Measurements from ENCODE around the gene SYT8. TPM values are rescaled to one million over a fixed set of nuclear protein-coding genes. Genes with fewer than 3 reads are reported as not detected.

The SYT8 gene
- polyA plus RNA-seq, 3 donors, result 0.24 to 0.40 (median 0.34) TPM

DNA sequence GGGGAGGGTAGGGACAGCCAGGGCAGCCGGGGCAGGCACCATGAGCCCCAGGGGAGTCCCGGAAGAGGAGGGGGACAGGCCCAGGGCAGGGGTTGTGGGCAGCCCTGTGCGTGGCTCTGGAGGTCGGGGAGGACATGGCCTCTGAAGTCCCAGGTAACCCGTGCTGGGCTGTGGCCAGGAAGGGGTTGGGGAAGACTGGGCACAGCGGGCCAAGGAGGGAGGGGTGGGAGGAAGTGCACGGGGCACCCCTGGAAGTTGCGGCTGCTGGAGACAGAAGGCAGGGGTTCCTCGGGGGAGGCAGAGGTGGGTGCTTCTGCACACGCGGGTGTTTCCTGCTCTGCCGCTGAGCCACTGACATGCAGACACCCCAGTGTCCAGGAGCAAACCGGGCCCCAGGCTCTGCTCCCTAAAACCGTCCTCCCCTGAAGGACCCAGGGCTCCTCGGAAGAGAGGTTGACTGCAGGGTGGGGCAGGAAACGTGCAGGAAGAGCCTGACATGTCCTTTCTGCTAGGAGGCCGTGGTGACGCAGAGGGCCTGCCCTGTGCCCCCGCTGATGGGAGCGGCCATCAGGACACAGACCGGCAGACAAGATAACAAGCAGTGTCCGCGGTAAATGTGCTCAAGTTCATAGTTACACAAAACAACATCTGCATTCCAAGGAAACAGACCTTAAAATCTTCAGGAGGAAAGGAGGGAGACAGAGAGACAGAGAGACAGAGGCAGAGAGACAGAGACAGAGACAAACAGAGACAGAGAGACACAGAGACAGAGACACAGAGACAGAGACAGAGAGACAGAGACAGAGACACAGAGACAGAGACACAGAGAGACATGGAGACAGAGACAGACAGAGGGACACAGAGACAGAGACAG is 9.7 kb downstream of the SYT8 start:
- DNase-seq, result no peak

DNA sequence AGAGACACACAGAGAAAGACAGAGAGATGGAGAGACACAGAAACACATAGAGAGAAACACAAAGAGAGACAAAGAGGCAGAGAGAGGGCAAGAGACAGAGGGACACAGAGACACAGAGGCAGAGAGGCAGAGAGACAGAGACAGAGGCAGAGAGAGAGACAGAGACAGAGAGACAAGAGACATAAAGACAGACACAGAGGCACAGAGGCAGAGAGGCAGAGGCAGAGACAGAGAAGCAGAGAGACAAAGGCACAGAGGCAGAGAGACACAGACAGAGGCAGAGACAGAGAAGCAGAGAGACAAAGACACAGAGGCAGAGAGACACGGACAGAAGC is 10.3 kb downstream of the SYT8 start:
- no peak for DNase-seq

- DNase-seq, result no peak
These were observed 11.0 kb downstream of the SYT8 start for GRCh38 chr11:1845561-1846452.

GRCh38 chr11:1846453-1846932 is 11.7 kb downstream of the SYT8 start:
- no peak for DNase-seq

GRCh38 chr11:1847006-1847735 is 12.4 kb downstream of the SYT8 start:
- no peak for DNase-seq

- DNase-seq, result no peak
These were observed 13.3 kb downstream of the SYT8 start for GRCh38 chr11:1847926-1848639.

- DNase-seq, result no peak
These were observed 14.0 kb downstream of the SYT8 start for GRCh38 chr11:1848640-1849430.

DNA sequence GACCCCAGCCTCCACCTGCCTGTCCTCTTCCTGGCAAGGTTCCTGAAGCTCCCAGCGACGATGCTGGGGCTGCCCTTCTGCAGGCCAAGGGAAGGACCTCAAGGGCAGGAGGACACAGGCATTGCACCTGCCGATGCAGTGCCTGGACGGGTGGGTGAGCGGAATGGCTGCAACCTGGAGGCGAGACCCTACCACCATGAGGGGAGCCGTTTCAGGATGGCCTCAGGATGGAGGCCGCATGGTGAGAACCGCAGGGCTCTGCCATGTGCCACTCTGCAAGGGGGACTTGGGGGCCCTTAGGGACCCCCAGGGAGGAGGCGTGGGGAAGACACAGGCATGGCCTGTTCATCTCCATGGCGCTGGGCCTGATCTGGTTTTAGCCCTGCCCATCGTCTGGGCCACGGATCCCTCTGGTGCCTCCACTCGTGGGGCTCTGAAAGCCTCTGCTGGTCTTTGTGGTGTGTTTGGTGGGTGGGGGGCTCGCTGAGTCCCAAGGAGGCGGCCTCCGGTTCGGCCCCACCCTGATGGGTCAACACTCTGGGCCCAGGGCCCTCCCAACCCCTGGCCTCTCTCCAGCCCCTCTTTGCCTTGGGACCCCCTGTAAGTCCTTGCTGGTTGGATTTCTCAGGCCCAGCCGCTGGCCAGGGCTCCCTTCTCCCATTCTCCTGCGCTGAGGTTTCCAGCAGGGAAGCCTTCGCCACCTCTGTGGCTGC is 16.8 kb downstream of the SYT8 start:
- no peak for DNase-seq

DNA sequence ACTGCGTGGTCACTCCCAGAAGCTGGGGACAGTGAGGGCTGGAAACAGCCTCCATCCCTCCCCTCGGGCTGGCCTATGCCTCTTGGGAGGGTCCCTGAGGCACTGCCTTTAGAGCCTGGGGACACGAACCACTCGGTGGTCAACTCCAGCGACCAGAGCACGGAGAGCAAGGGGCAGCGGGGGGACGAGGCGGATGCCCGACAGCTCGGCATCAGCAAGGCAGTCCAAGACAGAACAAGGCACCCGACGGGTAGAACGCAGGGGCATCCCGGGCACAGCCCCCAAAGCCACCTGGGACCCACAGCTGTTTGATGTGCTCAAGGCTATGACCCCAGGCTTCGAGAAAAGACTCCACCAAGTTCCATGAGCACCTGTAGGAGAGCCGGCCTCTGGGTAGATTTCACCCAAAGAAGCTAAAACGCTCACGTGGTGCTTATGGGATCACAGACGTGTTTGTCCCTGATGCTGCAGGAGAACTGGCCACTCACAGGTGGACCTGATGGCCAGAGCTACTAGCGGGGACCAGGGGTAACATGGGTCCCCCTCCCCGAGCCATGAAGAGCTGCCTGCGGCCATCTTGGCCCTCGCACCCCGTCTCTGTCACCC is 17.6 kb downstream of the SYT8 start:
- DNase-seq, result no peak

DNA sequence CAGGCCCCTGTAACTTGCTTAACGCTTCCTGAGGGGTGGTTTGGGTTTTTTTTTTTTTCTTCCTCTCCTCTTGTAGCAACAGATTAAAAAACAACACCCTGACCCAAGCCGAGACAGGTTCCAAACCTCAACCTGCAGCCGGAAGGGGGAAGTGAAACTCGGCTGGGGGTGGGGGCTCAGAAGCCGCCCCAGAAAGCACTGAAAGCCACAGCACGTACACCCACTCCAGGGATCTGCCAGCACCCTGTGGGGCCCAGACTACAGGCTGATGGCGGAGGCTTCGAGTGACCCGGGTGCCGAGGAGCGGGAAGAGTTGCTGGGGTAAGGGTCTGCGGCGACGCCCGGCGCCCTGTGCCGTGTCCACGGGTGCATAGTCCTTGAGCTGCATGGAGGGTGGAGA is 18.1 kb downstream of the SYT8 start, which contains the start of gene LSP1:
Gene LSP1, plus strand, starts transcription at position 208 of the 400 bp plus-strand sequence. Its CDS starts 61 bp downstream, at position 269.
- DNase-seq, result no peak

- DNase-seq, result no peak
These were observed 18.8 kb downstream of the SYT8 start for GRCh38 chr11:1853376-1854131.

DNA sequence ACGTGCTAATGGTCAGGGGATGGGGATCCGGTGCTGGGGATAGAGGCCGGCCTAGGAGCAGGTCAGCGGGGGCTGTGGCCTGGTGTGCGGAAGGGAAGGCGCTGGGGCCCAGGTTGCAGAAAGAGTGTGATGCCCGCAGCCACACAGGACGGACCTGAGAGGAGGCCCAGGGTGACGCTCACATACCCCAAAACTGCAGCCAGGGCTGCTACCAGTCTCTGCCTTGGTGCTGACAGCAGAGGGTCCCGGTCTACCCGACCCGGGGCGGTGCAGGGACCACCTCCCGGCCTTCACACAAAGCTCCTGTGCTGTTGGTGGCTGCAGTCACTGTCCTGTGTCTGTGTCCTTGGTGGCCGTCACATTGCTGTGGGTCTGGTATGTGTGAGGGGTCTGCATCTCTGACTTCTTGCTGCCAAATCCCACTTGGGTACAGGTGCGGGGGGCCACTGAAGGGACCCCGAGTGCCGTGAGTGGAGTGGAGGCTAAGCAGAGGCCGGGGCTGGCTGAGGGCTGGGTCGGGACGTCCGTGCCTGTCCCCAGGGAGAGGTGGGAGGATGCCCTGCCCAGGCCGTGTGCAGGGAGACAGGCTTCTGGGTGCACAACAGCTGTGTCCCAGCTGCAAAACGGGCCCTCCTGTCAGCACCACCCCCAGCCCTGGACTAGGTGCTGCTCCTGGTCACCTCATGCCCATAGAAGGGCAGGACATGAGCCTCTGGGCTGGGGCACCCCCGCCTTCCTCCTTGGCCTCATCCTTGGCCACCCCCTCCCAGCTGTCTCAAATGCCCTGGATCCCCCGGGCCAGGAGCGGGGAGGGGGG is 19.6 kb downstream of the SYT8 start:
- DNase-seq, result no peak

- no peak for DNase-seq
These were observed 20.4 kb downstream of the SYT8 start for GRCh38 chr11:1854949-1855885.

DNA sequence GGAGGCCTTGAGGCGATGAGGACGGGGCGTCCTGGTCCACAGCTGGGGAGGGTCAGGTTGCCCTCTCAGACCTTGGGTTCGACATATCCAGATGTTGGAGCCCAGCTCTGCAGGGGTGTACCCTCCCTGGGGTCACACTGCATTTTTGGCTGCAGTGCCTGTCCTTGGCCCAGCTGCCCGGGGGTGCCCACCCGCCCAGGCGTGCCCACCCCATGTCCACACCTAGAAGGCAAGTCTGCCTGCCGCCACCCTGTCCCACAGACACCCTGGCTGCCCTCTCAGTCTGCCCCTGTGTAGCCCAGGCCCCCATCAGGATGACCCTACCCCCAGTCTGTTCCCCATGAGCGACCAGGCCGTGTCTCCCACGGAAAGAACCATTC is 21.1 kb downstream of the SYT8 start:
- no peak for DNase-seq

GRCh38 chr11:1856306-1857005 is 21.7 kb downstream of the SYT8 start:
- no peak for DNase-seq

DNA sequence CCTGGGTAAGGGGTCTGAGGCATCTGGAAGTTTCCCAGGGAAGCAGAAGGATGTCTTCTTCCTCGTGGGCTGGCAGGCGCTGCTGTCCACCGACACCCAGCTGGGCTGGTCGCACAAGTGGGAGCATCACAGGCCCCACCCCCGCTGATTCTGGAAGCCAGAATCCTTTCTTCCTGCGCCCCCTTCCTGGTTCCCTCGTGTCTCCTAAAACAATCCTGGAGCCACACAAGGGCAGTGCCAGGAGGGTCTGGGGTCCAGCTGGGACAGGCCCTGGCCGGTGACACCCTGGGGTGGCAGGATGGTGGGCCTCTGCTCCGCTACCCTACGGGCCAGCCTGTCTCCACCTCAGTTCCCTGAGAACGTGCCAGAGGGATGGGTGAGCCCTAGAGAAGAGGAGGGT is 22.3 kb downstream of the SYT8 start:
- no peak for DNase-seq

Data from renal pelvis (tissue), 4 donors.